D721Med (cell line): ENCODE measurements around the gene ZNF346.

Experiments used
- DNase-seq: peaks from one replicate; pipeline ENCODE4 v3.0.0; 2011; ENCODE audit warnings: low spot score; ENCODE audit not compliant: insufficient read length
- FAIRE-seq: peaks from 2 replicates; lab custom pipeline; 2011; peaks lifted over from hg19 to GRCh38; lab: Jason Lieb, UNC
- CTCF ChIP-seq: IDR thresholded peaks from 2 replicates; pipeline ENCODE4 v1.5.1; 2012; ENCODE audit warnings: mild to moderate bottlenecking, control low read depth; ENCODE audit not compliant: insufficient read depth; ENCODE audit errors: missing control alignments

Gene ZNF346

DNA sequence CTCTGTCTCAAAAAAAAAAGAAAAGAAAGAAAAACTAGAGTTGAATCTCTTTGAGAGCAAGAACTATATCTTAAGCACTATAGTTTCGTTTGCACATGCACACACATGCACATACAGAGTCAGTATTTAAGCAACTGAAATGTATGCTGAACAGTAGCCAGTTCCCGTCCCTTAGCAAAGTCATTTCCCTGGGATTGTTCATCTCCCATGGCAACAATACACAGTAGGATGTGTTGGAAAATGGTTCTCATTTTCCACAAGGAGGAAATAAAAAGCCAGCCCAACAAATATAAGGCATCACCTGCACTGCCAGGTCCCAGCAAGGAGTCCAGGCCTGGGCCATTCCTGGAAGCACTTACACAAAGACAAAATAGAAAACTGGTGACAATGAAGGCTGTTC is 4.2 kb upstream of the ZNF346 start:
- DNase-seq: no peak
- no peak for FAIRE-seq
- TF ChIP-seq CTCF: no peak

- no peak for FAIRE-seq
- DNase-seq: no peak
- no peak for TF ChIP-seq CTCF
Measured at GRCh38 chr5:177020033-177020432, 2.5 kb upstream of the ZNF346 start.

DNA sequence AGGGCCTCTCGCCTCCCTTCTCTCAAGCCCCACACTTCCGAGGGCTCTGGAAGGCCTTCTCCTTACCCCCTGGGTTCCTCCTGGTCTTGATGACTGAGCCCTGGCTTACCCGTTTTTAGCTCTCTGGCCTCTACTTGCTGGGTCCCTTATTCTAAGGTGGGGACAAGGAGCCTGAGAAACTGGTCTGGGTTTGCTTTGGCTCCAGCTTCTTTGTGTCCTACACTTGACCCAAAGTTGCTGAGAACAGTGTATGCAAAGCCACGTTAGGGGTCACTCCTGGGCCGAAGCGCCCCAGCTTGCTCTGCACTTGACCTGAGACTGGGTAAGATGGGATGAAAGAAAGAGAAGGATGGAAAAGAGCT is 788 bp downstream of the ZNF346 start:
- TF ChIP-seq CTCF: no peak
- no peak for FAIRE-seq
- DNase-seq: no peak

DNA sequence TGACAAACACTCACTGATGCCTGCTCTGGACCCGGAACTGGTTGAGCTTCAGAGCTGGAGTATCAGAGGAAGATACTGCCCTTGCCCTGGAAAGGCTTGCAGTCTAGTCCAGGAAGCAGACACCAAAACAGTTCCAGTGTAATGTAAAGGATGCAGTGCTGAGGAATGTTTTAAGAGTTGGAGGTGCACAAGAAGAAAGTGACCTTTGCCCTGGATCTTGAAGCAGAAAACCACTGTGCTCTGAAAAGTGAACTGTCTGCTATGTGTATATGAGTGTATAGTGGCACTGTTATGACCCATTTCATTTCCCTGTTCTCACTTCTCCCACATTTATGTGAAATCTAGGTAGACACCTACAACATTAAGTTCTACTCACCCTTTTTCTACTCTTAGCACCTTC is 2.1 kb downstream of the ZNF346 start:
- DNase-seq (no peak), FAIRE-seq (no peak)
- TF ChIP-seq CTCF: no peak

DNA sequence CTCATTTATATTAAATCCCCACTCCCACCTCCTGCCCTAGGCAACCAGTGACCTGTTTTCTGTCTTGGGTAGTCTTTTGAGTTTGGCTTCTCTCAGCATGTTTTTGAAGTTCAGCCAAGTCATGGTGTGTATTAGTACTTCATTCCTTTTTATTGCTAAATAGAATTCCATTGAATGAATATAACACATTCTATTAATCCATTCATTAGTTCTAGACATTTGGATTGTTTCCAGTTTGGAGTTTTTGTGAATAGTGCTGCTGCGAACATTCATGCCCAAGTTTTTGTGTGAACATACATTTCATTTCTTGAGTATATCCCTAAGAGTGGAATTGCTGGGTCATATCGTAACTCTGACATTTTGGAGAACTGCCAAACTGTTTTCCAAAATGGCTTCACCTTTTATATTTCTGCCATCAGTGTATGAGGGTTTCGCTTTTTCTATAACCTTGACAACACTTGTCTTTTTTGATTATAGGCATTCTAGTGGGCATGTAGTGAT is 2.7 kb downstream of the ZNF346 start:
- TF ChIP-seq CTCF: no peak
- no peak for FAIRE-seq
- no peak for DNase-seq

DNA sequence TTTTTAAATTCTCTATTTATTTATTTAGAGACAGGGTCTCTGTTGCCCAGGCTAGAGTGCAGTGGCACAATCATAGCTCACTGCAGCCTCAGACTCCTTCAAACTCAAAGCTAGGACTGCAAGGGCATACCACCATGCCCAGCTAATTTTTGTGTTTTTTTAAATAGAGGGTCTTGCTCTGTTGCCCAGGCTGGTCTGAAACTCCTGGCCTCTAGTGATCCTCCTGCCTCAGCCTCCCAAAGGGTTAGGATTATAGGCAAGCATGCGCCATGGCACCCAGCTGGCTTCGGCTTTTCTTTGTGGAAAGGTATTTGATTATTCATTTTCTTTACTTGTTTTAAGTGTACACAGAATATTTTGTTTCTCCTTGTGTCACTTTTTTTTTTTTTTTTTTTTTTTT is 5.2 kb downstream of the ZNF346 start:
- no peak for DNase-seq
- TF ChIP-seq CTCF: no peak
- no peak for FAIRE-seq

DNA sequence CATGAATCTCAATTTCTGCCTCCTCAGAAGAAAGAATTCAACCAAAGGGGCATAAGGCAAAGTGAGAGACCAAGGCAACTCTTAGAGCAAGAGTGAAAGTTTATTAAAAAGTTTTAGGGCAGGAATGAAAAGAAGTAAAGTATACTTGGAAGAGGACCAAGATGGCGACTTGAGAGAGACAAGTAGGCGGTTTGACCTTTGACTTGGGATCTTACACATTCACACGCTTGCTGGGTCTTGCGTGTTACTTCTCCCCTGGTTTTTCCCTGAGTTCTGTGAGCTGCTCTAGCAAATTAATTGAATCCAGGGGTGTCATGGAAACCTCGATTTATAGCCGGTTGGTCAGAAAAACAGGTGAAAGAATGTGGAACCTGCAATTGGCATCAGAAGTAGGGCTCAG is 7.0 kb downstream of the ZNF346 start:
- no peak for TF ChIP-seq CTCF
- FAIRE-seq (no peak), DNase-seq (no peak)
